NCI-H2196 treated with DMSO at 0.1 percent for 48 hours (cell line): ENCODE results near the gene IZUMO2.
"Not testable (repeated sequence)": the region's sequence is repeated elsewhere in the genome, so short reads cannot be mapped to it uniquely, and the experiment has no call there.

Experiments
- DNase-seq: peaks from one replicate; lab custom pipeline; 2025; ENCODE audit not compliant: unreplicated experiment; lab: John Stamatoyannopoulos, UW

The IZUMO2 gene

DNA sequence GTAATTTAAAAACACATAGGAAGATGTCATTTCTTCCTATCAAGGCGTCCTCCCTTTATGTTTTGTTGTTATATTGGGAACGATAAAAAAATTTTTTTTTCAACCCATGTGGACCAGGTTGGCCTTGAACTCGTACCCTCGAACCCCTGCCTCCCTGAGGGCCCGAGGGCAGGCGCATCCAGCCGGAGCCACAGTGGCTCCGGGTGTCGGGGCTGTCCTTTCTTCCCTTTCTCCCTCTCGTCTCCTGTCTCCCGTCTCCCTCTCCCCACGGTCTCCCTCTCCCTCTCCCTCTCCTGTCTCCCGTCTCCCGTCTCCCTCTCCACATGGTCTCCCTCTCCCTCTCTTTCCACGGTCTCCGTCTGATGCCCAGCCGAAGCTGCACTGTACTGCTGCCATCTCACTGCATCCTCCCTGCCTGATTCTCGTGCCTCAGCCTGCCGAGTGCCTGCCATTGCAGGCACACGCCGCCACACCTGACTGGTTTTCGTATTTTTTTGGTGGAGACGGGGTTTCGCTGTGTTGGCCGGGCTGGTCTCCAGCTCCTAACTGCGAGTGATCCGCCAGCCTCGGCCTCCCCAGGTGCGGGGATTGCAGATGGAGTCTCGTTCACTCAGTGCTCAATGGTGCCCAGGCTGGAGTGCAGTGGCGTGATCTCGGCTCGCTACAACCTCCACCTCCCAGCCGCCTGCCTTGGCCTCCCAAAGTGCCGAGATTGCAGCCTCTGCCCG lies 22.8 kb downstream of the IZUMO2 start:
- DNase-seq: not testable (repeated sequence)

GRCh38 chr19:50136603-50137365 lies 26.3 kb downstream of the IZUMO2 start:
- not testable (repeated sequence) for DNase-seq

GRCh38 chr19:50135856-50136602 lies 27.1 kb downstream of the IZUMO2 start:
- not testable (repeated sequence) for DNase-seq

DNA sequence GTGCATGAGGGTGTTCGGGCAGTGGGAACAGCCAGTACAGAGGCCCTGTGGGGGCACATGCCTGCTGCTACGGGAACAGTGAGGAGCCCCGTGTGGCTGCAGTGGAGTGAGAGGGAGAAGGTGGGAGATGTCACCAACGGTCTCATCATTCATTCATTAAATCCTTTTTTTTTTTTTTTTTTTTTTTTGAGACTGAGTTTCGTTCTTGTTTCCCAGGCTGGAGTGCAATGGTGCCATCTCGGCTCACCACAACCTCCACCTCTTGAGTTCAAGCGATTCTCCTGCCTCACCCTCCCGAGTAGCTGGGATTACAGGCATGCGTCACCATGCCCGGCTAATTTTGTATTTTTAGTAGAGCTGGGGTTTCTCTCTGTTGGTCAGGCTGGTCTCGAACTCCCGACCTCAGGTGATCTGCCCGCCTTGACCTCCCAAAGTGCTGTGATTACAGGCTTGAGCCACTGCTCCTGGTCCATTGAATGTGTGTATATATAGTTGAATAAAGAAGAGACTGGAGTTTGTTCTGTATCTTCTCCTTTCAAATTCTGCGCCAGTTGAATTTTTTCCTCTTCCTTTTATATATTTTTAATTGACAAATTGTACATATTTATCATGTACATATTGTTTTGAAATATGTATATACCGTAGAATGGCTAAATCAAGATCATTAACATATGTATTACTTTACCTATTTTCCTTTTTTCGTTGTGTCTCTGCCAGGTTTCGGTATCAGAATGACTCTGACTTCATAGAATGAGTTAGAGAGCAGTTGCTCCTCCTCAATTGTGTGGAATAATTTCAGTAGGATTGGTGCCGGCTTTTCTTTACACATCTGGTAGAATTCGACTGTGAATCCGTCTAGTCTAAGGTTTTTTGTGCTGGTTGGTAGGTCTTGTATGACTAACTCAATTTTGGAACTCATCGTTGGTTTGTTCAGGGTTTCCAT lies 28.0 kb downstream of the IZUMO2 start:
- DNase-seq: not testable (repeated sequence)

DNA sequence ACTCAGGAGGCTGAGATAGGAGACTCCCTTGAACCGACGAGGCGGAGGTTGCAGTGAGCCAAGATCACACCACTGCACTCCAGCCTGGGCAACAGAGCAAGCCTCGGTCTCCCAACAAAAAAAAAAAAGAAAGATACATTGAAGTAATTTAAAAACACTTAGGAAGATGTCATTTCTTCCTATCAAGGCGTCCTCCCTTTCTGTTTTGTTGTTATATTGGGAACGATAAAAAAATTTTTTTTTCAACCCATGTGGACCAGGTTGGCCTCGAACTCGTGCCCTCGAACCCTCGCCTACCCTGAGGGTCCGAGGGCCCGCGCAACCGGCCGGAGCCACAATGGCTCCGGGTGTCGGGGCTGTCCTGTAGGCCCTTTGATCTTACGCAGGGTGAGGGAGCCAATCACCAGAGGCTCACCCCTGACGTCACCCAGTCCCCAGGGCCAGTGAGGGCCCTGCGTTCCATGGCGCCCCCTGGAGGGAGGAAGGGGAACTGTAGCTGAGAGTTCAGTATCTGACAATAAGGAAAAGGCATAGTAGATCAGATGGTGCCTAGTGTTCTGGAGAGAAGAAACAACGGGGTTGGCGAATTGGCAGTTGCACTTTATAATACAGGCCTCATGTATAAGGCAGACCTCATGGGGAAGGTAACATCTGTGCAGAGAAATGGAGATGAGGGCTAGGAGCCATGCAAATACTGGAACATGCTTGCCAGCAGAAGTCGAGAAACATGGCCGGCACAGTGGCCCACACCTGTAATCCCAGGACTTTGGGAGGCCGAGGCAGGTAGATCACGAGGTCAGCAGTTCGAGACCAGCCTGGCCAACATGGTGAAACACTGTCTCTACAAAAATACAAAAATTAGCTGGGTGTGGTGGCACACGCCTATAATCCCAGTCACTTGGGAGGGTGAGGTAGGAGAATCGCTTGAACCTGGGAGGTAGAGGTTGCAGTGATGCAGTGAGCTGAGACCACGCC lies 29.3 kb downstream of the IZUMO2 start:
- not testable (repeated sequence) for DNase-seq

DNA sequence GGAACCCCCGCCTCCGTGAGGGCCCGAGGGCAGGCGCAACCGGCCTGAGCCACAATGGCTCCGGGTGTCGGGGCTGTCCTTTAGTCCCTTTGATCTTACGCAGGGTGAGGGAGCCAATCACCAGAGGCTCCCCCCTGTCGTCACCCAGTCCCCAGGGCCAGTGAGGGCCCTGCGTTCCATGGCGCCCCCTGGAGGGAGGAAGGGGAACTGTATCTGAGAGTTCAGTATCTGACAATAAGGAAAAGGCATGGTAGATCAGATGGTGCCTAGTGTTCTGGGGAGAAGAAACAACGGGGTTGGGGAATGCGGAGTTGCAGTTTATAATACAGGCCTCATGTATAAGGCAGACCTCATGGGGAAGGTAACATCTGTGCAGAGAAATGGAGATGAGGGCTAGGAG lies 59.1 kb downstream of the IZUMO2 start:
- DNase-seq: not testable (repeated sequence)

DNA sequence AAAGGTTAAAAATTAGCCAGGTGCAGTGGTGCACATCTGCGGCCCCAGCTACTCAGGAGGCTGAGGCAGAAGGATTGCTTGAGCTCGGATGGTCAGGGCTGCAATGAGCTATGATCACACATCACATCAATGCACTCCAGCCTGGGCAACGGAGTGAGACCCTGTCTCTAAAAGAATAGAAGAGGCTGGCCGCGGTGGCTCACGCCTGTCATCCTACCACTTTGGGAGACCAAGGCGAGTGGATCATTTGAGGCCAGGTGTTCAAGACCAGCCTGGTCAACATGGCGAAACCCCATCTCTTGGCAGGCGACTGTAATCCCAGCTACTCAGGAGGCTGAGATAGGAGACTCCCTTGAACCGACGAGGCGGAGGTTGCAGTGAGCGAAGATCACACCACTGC lies 59.7 kb downstream of the IZUMO2 start:
- DNase-seq: not testable (repeated sequence)
